RWPE2 (cell line): ENCODE data around the gene NPHP4.
A peak's percentile ranks its signal among the peaks of the same experiment; 100 is the strongest.

Experiments used
- ATAC-seq: fragments of 200-7000 bp; cut with Tn5 transposase; 3 replicates; pipeline ENCODE4 v1.9.1; 2021; ENCODE audit warnings: low read depth
- DNase-seq: peaks from one replicate; pipeline ENCODE4 v3.0.0-alpha.2; 2020; ENCODE audit warnings: low spot score
- H3K27ac ChIP-seq: fragments of 450-650 bp; 2 replicates; pipeline ENCODE4 v1.5.1; 2017; ENCODE audit warnings: mild to moderate bottlenecking; ENCODE audit not compliant: poor library complexity, severe bottlenecking
- H3K27me3 ChIP-seq: fragments of 250-450 bp; sonication (Bioruptor Pico); 2 replicates; pipeline ENCODE4 v1.5.1; 2021; ENCODE audit warnings: mild to moderate bottlenecking, moderate library complexity; ENCODE audit not compliant: insufficient read depth, poor library complexity, severe bottlenecking
- H3K36me3 ChIP-seq: fragments of 250-450 bp; sonication (Bioruptor Pico); 2 replicates; pipeline ENCODE4 v1.5.1; 2020; ENCODE audit warnings: low read depth, mild to moderate bottlenecking, moderate library complexity
- H3K4me1 ChIP-seq: fragments of 250-450 bp; sonication (Bioruptor Pico); 2 replicates; pipeline ENCODE4 v1.5.1; 2021; ENCODE audit warnings: mild to moderate bottlenecking, moderate library complexity; ENCODE audit not compliant: insufficient read depth, poor library complexity, severe bottlenecking
- H3K4me3 ChIP-seq: fragments of 250-450 bp; sonication (Bioruptor Pico); 2 replicates; pipeline ENCODE4 v1.5.1; 2021; ENCODE audit warnings: mild to moderate bottlenecking, moderate library complexity; ENCODE audit not compliant: severe bottlenecking
- H3K9me3 ChIP-seq: fragments of 250-450 bp; sonication (Bioruptor Pico); 2 replicates; pipeline ENCODE4 v1.5.1; 2021; ENCODE audit warnings: mild to moderate bottlenecking, moderate library complexity; ENCODE audit not compliant: severe bottlenecking
- CTCF ChIP-seq: fragments of 450-650 bp; IDR thresholded peaks from one replicate; pipeline ENCODE4 v1.5.1; 2017; ENCODE audit warnings: mild to moderate bottlenecking, moderate library complexity; ENCODE audit not compliant: poor library complexity, severe bottlenecking

NPHP4 gene

GRCh38 chr1:5943343-5944124 lies 48.7 kb downstream of the NPHP4 start:
- H3K36me3 ChIP-seq = peaks cover 19% of the 10 kb centered on the region
- no peaks in the 10 kb centered on the region for H3K27me3 ChIP-seq
- ATAC-seq (no peak), DNase-seq (no peak)
- H3K9me3 ChIP-seq = no peaks in the 10 kb centered on the region
- TF ChIP-seq CTCF = no peak
- no peaks in the 10 kb centered on the region for H3K4me1 ChIP-seq
- no peak overlapping the region for H3K4me3 ChIP-seq
- H3K27ac ChIP-seq = no peak overlapping the region

GRCh38 chr1:5941671-5942070 lies 50.6 kb downstream of the NPHP4 start:
- TF ChIP-seq CTCF = no peak
- ATAC-seq = no peak
- Histone ChIP-seq H3K27ac (no peak overlapping the region), H3K4me3 (no peak overlapping the region), H3K9me3 (no peaks in the 10 kb centered on the region), H3K4me1 (no peaks in the 10 kb centered on the region), H3K27me3 (no peaks in the 10 kb centered on the region), H3K36me3 (peaks cover 18% of the 10 kb centered on the region)
- no peak for DNase-seq

GRCh38 chr1:5940723-5941407 lies 51.4 kb downstream of the NPHP4 start:
- H3K36me3 ChIP-seq = peaks cover 10% of the 10 kb centered on the region
- H3K4me3 ChIP-seq = no peak overlapping the region
- no peaks in the 10 kb centered on the region for H3K9me3 ChIP-seq
- DNase-seq = no peak
- no peak for TF ChIP-seq CTCF
- ATAC-seq = no peak
- no peak overlapping the region for H3K27ac ChIP-seq
- H3K27me3 ChIP-seq = no peaks in the 10 kb centered on the region
- H3K4me1 ChIP-seq = no peaks in the 10 kb centered on the region

- Histone ChIP-seq H3K9me3 (no peaks in the 10 kb centered on the region), H3K4me3 (no peak overlapping the region), H3K4me1 (no peaks in the 10 kb centered on the region), H3K27ac (no peak overlapping the region), H3K27me3 (no peaks in the 10 kb centered on the region), H3K36me3 (peaks cover 5% of the 10 kb centered on the region; the same call in 1 of the 2 replicates)
- DNase-seq (no peak), ATAC-seq (peak; percentile 31; the same call in 2 of the 3 replicates)
- no peak for TF ChIP-seq CTCF
Observed at GRCh38 chr1:5939271-5940170, 52.7 kb downstream of the NPHP4 start.
